Testis (tissue), 2 donors: ENCODE measurements around the gene ATP10B.

Experiments used
- POLR2A ChIP-seq: fragments of 450-650 bp; IDR thresholded peaks from one replicate; pipeline ENCODE4 v1.6.1; 2017; ENCODE audit warnings: antibody characterized with exemption, mild to moderate bottlenecking, moderate library complexity
- TF ChIP-seq, protein P1 (sequence below), 3 experiments: fragments of 450-650 bp in 2 of 3; fragments of 200-600 bp in 1 of 3; sonication (generic) in 1 of 3; IDR thresholded peaks; one replicate each; pipeline ENCODE4 v1.5.1; 2016 to 2019; ENCODE audit warnings: antibody characterized with exemption in 3 of 3, mild to moderate bottlenecking in 2 of 3, moderate library complexity in 1 of 3

DNA sequence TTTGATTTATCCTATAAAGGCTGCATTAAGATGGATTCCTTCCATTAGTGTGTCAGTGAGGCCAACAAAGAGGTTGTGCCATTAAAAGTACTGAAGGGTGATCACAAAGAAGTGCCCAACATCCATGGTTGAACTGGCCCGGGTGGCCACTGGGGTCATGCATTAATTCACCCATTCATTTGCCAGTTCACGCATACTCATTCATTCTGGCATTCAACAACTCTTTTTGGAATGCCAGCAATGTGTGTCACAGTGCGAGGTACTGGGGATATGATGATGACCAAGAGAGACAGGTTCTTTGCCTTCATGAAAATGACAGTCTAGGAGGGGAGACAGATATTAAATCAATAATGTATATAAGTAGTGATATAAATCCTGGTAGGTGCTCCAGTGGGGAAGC, 337.1 kb downstream of the ATP10B start:
- TF ChIP-seq, protein P1, sequence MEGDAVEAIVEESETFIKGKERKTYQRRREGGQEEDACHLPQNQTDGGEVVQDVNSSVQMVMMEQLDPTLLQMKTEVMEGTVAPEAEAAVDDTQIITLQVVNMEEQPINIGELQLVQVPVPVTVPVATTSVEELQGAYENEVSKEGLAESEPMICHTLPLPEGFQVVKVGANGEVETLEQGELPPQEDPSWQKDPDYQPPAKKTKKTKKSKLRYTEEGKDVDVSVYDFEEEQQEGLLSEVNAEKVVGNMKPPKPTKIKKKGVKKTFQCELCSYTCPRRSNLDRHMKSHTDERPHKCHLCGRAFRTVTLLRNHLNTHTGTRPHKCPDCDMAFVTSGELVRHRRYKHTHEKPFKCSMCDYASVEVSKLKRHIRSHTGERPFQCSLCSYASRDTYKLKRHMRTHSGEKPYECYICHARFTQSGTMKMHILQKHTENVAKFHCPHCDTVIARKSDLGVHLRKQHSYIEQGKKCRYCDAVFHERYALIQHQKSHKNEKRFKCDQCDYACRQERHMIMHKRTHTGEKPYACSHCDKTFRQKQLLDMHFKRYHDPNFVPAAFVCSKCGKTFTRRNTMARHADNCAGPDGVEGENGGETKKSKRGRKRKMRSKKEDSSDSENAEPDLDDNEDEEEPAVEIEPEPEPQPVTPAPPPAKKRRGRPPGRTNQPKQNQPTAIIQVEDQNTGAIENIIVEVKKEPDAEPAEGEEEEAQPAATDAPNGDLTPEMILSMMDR (IDR thresholded peaks at IDR 0.05), result no peak
- no peak for TF ChIP-seq POLR2A
